Esophagus muscularis mucosa (tissue), 4 donors: ENCODE data around the gene BCAS3.

Source experiments
- EP300 ChIP-seq: sonication (generic); formaldehyde crosslinking; IDR thresholded peaks from one replicate; pipeline ENCODE4 v1.6.1; 2017; ENCODE audit warnings: antibody characterized with exemption
- POLR2AphosphoS5 ChIP-seq, 2 donors: sonication (generic); formaldehyde crosslinking; IDR thresholded peaks; one replicate each; pipeline ENCODE4 v1.6.1; 2017; ENCODE audit warnings: antibody characterized with exemption in 2 of 2
- TF ChIP-seq, protein P1 (sequence below), 3 experiments: fragments of 200-600 bp in 2 of 3; fragments of 450-650 bp in 1 of 3; sonication (generic) in 2 of 3; IDR thresholded peaks; one replicate each; pipeline ENCODE4 v1.5.1; 2017 to 2019; ENCODE audit warnings: antibody characterized with exemption in 3 of 3, mild to moderate bottlenecking in 2 of 3, moderate library complexity in 1 of 3

DNA sequence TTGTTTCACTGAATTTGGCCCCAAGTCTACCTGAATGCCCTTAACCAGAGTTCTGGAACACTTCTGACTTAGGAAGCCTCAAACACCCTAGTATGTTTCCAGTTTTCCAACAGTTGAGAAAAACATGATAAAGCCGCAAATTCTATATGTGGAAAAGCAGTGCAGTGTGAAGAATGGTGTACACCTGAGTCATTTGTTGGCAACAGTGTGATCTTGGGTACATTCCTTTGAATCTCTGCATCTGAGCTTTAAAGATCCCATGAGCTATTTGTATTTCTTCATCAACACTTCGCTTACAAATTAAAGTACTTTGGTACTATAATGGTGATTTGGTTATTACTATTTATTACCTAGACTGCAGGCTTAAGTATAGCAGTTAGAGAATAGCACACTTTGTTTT, 628.4 kb downstream of the BCAS3 start:
- TF ChIP-seq, protein P1, sequence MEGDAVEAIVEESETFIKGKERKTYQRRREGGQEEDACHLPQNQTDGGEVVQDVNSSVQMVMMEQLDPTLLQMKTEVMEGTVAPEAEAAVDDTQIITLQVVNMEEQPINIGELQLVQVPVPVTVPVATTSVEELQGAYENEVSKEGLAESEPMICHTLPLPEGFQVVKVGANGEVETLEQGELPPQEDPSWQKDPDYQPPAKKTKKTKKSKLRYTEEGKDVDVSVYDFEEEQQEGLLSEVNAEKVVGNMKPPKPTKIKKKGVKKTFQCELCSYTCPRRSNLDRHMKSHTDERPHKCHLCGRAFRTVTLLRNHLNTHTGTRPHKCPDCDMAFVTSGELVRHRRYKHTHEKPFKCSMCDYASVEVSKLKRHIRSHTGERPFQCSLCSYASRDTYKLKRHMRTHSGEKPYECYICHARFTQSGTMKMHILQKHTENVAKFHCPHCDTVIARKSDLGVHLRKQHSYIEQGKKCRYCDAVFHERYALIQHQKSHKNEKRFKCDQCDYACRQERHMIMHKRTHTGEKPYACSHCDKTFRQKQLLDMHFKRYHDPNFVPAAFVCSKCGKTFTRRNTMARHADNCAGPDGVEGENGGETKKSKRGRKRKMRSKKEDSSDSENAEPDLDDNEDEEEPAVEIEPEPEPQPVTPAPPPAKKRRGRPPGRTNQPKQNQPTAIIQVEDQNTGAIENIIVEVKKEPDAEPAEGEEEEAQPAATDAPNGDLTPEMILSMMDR (IDR thresholded peaks at IDR 0.05), result no peak
- no peak for TF ChIP-seq EP300
- no peak for TF ChIP-seq POLR2AphosphoS5 (IDR thresholded peaks at IDR 0.05)
